GM13976 (cell line): ENCODE data around the gene KCNA1.

Source experiments
- DNase-seq: peaks from one replicate; pipeline ENCODE4 v3.0.0; 2012; ENCODE audit warnings: low spot score
- in situ Hi-C: fragments of 300-500 bp; cut with MboI; formaldehyde crosslinking; loops from one replicate; pipeline ENCODE4 v1.12.0; 2022; ENCODE audit warnings: low sequenced_read_pairs, mixed read lengths, inconsistent platforms; ENCODE audit not compliant: unreplicated experiment
- TF ChIP-seq, protein P1 (sequence below): IDR thresholded peaks from 2 replicates; pipeline ENCODE4 v1.5.1; 2012; ENCODE audit warnings: borderline replicate concordance, mild to moderate bottlenecking; ENCODE audit not compliant: insufficient read depth; ENCODE audit errors: extremely low read depth, missing control alignments, control extremely low read depth

The KCNA1 gene

DNA sequence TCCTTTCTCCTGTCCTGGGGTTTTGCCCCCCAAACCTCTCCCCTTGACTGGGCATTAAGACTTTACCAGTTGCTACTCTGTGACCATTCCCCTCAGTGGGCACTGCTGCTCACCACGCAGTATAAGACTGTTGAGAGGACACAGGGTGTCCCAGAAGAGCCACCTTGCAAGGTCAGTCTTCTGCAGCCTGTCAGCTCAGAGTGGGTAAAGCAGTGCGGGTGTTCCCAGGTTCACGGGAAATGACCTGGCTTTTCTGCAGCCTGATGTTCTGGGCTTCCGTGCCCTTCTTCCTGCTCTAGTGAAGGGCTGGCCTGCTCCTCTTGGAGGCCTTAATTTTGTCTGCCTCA, 34.2 kb downstream of the KCNA1 start:
- no peak for DNase-seq
- in situ Hi-C loops = no loop called here
- TF ChIP-seq, protein P1, sequence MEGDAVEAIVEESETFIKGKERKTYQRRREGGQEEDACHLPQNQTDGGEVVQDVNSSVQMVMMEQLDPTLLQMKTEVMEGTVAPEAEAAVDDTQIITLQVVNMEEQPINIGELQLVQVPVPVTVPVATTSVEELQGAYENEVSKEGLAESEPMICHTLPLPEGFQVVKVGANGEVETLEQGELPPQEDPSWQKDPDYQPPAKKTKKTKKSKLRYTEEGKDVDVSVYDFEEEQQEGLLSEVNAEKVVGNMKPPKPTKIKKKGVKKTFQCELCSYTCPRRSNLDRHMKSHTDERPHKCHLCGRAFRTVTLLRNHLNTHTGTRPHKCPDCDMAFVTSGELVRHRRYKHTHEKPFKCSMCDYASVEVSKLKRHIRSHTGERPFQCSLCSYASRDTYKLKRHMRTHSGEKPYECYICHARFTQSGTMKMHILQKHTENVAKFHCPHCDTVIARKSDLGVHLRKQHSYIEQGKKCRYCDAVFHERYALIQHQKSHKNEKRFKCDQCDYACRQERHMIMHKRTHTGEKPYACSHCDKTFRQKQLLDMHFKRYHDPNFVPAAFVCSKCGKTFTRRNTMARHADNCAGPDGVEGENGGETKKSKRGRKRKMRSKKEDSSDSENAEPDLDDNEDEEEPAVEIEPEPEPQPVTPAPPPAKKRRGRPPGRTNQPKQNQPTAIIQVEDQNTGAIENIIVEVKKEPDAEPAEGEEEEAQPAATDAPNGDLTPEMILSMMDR = no peak

DNA sequence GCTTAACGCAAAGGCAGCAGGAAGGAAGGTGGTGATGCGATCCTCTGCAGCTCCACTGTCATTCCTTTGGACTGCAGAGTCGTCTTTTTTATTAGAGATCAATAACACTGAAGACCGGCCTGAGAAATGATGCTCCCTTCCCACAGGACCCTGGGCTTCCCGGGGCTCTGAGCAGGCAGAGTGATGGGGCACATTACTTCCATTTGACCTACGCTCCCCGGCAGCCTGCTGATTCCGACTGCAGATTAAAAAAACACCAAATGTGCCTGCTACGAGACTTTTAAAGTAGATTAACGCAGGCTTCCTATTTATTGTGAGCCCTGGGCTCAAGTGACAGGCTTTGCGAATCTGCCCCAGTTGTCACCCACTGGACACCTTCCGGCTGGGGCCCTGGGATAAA, 37.5 kb downstream of the KCNA1 start:
- TF ChIP-seq, protein P1 = no peak
- in situ Hi-C loops = no loop called here
- no peak for DNase-seq

DNA sequence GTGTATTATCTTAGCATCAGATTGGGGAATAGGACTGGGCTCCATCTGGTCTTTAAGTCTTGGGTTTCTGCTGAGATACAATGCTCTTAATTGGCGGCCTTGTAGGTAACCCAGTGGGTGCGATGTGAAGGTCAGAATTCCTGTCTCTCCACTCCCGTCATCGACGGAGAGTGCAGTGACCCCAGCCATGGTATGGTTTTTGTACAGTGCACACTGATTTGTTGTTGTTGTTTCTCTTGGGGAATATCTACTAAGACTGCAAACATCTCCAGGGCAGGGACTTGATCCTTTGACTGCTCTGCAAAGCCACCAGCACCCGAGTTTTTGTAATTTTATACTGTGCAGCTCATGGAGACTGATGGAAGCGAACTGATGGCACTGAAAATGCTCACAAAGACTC, 41.4 kb downstream of the KCNA1 start:
- in situ Hi-C loops = no loop called here
- TF ChIP-seq, protein P1 = no peak

DNA sequence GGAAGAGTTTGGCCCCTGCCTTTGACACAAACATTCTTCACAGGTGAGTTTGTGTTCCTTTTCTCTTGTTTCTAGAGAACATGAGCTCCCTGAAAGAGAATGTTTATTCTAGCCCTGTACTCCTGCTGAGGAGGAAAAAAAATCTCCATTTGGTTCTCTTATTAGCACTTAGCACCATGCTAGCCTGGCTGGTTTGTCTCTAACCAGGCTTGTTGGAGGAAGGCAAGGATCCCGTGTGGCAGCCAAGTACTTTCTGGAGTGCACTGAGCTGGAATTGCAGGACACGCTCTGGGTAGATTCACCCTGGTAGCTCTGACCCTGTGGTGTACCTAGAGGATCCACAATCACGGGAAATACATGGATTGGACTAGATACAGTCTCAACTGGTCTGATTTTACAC, 41.9 kb downstream of the KCNA1 start:
- TF ChIP-seq, protein P1 = no peak
- no peak for DNase-seq
- in situ Hi-C loops = no loop called here

More for the DNA sequence above, 41.4 kb downstream of the KCNA1 start:
- DNase-seq = no peak

DNA sequence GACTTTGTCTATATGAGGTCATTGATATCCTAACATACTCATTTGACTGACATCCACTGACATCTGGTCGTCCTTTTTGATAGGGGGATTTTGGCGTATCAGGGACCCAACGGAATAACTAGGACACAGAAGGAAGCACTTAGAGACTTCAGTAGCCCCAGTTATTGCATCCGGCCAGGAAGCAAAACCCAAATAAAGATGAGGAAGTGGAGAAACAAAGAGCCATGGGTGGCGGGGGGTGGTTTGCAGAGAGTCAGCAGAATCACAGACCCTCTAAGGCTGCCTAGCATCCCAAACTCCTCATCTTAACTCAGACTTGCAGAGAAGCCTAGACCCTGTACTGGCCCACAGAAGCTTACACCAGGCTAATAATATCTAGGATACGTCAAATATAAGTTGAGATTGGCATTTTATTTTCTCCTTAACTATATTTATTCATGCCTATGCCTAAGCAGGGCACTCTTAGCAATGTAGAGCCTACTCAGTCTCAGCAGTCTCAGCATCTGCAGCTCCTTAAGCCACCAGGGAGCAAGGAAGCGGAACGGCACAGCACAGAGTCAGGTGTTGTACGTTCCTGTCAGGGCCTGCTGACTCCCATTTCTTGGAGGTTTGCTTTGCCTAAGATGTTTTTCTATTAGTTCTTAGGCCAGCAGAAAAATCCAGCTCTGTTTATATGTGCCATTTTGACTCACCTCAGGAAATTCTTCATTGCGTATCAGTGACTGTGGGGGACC, 45.1 kb downstream of the KCNA1 start:
- in situ Hi-C loops = no loop called here
- no peak for DNase-seq
- TF ChIP-seq, protein P1 = no peak

DNA sequence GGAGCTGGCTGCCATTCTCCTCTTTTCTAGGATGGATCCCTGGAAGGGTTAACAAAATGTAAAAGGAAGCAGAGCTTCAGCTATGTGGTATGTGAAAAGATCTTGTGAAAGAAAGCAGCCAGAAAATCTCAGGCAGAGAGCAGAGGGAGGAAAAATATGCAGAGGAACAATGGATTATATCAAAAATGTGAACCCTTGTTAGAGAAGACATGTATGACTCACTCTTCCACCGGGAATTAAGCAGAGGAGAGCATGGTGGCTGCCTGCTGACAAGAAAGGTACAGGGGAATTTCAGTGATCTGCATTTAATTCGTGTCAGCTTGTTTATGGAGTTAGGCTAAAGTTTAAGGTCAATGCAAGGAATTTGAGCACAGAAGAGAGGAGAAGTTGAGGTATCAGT, 46.3 kb downstream of the KCNA1 start:
- in situ Hi-C loops = no loop called here
- TF ChIP-seq, protein P1 = no peak
- DNase-seq = no peak

DNA sequence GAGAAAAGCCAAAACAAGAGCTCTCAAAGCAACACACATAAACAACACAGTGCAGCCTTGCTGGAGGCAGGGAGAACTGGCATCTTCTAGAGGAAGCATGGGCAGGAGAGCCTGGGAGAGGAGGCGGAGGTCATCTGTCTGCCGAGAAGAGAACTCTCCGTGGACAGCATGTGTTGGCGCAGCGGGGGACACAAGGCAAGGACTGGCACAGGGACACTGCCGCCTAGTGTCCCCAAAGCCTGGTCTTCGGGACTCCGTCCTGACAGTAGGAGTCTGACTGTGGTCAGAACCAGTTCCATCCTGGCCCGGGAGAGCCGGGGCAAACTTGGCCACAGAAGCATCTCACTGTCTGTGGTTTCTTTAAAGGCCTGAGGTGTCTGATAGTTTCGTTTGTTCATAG, 47.3 kb downstream of the KCNA1 start:
- in situ Hi-C loops = no loop called here
- TF ChIP-seq, protein P1 = no peak

More for the DNA sequence above, 47.3 kb downstream of the KCNA1 start:
- DNase-seq = no peak
